Measurements from ENCODE around the gene SNX8. TPM values are rescaled to one million over a fixed set of nuclear protein-coding genes. Genes with fewer than 3 reads are reported as not detected.

The SNX8 gene
- total and polyA plus RNA-seq, 2 of the 8 experiments (the other 6 are each of a cell fraction or from before 2014, with no cell fraction given) = 46.2 to 70.8 TPM

DNA sequence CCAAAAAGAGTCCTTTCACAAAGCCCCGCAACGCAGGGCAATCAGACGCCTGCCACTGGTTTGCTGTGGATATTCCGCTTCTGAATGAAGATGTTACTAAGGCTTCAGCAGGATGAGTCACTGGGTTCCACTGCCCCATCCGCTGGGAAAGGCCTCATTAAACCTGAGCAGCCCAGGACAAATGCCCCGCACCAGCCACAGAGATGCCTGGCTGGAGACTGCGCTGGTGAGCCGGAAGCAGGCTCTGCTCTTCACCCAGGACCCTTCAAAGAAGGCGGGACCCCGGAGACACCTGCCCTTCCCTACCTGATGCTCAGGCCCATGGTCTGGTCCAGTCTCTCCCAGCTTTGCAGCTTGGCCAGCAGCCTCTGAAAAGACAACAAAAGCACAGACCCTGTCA lies 101.3 kb downstream of the SNX8 start:
- H4K20me1 ChIP-seq (replicated peaks in 1 of 2; ENCODE audit: control insufficient read depth in 1 of 2, insufficient read depth in 2 of 2, low read length in 2 of 2) = peaks cover 5 to 35% of the 10 kb centered on the region in 2 experiments
- POLR2A ChIA-PET (ENCODE audit: partially characterized antibody) = no interaction called here
- TF ChIP-seq KDM4A (IDR thresholded peaks at IDR 0.05; ENCODE audit: low read depth, low read length, severe bottlenecking) (no peak), FOSL1 (IDR thresholded peaks at IDR 0.05; ENCODE audit: insufficient read depth, low read depth, low read length) (no peak), SP2 (IDR thresholded peaks at IDR 0.05; ENCODE audit: low read length) (no peak), EZH2 (IDR thresholded peaks at IDR 0.05; ENCODE audit: low read depth, low read length, severe bottlenecking) (no peak), POLR2AphosphoS5 (IDR thresholded peaks at IDR 0.05; ENCODE audit: low read depth, low read length) (no peak), CEBPB (IDR thresholded peaks at IDR 0.05; ENCODE audit: low read depth, low read length) (no peak), SAP30 (IDR thresholded peaks at IDR 0.05; ENCODE audit: insufficient read depth, insufficient replicate concordance, low read length) (no peak), PHF8 (conservative IDR thresholded peaks at IDR 0.05; ENCODE audit: low read depth, low read length) (no peak)
- TF ChIP-seq, protein P1, sequence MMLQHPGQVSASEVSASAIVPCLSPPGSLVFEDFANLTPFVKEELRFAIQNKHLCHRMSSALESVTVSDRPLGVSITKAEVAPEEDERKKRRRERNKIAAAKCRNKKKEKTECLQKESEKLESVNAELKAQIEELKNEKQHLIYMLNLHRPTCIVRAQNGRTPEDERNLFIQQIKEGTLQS (IDR thresholded peaks at IDR 0.05; ENCODE audit: insufficient read depth, low read depth, low read length) = no peak

More for the DNA sequence above, 101.3 kb downstream of the SNX8 start:
- Histone ChIP-seq H3K23ac (ENCODE audit: insufficient read length) (no peak overlapping the region), H3K23me2 (ENCODE audit: low read depth, low read length) (no peaks in the 10 kb centered on the region), H3K18ac (ENCODE audit: extremely low read depth, low read length) (no peak overlapping the region), H2AFZ (ENCODE audit: low read length) (no peak overlapping the region), H2BK15ac (ENCODE audit: low read length) (no peak overlapping the region), H3K56ac (replicated peaks; ENCODE audit: insufficient read length, low read depth, low read length) (no peak overlapping the region), H3K27me3 (replicated peaks in 1 of 4; ENCODE audit: control insufficient read depth in 3 of 4, extremely low read depth in 1 of 4, insufficient read depth in 3 of 4, low read length in 3 of 4) (no peaks in the 10 kb centered on the region), H3K9me3 (ENCODE audit: insufficient read depth in 2 of 2, low read depth in 1 of 2, low read length in 1 of 2) (no peaks in the 10 kb centered on the region), H4K91ac (replicated peaks; ENCODE audit: insufficient read length, low read length) (no peak overlapping the region), H3K4me1 (replicated peaks in 1 of 4; ENCODE audit: control insufficient read depth in 3 of 4, insufficient read depth in 4 of 4, low read length in 3 of 4) (no peaks in the 10 kb centered on the region), H3K9ac (replicated peaks in 1 of 4; ENCODE audit: extremely low read depth in 1 of 4, low read depth in 3 of 4, low read length in 3 of 4) (no peak overlapping the region), H3K79me1 (ENCODE audit: low read depth, low read length) (no peaks in the 10 kb centered on the region), H2BK12ac (ENCODE audit: low read depth, low read length) (no peak overlapping the region), H3K4me3 (ENCODE audit: extremely low read depth in 1 of 4, insufficient read depth in 2 of 4, low read depth in 3 of 4, low read length in 4 of 4) (no peak overlapping the region), H2BK5ac (ENCODE audit: low read depth, low read length) (no peak overlapping the region), H2BK20ac (ENCODE audit: low read length) (no peak overlapping the region), H2BK120ac (replicated peaks; ENCODE audit: low read depth, low read length) (no peak overlapping the region), H3K36me3 (ENCODE audit: control insufficient read depth in 2 of 4, insufficient read depth in 4 of 4, low read length in 3 of 4) (peaks cover 20 to 61% (median 46%) of the 10 kb centered on the region in 4 experiments; a peak in 7 of 8 replicates), H3K4me2 (ENCODE audit: insufficient read depth in 1 of 2, low read depth in 2 of 2, low read length in 2 of 2) (no peak overlapping the region), H4K8ac (ENCODE audit: extremely low read depth, insufficient read depth, low read length) (no peak overlapping the region), H2AK5ac (ENCODE audit: low read depth, low read length) (no peak overlapping the region), H4K5ac (ENCODE audit: insufficient read length, low read depth, low read length) (no peak overlapping the region), H3K27ac (ENCODE audit: low read depth, low read length) (no peak overlapping the region), H3K79me2 (ENCODE audit: control insufficient read depth in 1 of 2, insufficient read depth in 2 of 2, low read length in 2 of 2) (no peaks in the 10 kb centered on the region), H3K14ac (ENCODE audit: insufficient read length) (no peak overlapping the region), H3K4ac (replicated peaks; ENCODE audit: insufficient read length, low read depth, low read length) (no peak overlapping the region)
- FAIRE-seq (no peak), DNase-seq (ENCODE audit: low read depth in 1 of 2, low spot score in 2 of 2) (no peak)
- CTCF ChIA-PET (ENCODE audit: partially characterized antibody) = interaction anchor here (0.6 to 1.3 kb wide), 4 partner anchors 9 to 136 kb away, joined by 3 to 4 read pairs (median 3); no protein-coding TSS in a partner anchor
- 100% methylated on average over 8 of the region's 10 CpGs; no CpG with 5 or more reads in 1 of the 2 experiments for WGBS, 2 experiments (ENCODE audit: extremely low coverage in 1 of 2, insufficient coverage in 1 of 2, insufficient read length in 1 of 2, insufficient replicate concordance in 2 of 2, low coverage in 1 of 2, low lambda C conversion rate in 2 of 2, missing lambda C conversion rate in 1 of 2)
